Measurements from ENCODE around the gene IL18R1.

GRCh38 chr2:102392096-102392495 is 36.5 kb downstream of the IL18R1 start:
- TF ChIP-seq POLR2A (IDR thresholded peaks at IDR 0.05) (no peak), CTCF (IDR thresholded peaks at IDR 0.05) (no peak)
